ENCODE data around the gene UTP18.
"Not testable (repeated sequence)": the region's sequence is repeated elsewhere in the genome, so short reads cannot be mapped to it uniquely, and the experiment has no call there.

Gene UTP18

DNA sequence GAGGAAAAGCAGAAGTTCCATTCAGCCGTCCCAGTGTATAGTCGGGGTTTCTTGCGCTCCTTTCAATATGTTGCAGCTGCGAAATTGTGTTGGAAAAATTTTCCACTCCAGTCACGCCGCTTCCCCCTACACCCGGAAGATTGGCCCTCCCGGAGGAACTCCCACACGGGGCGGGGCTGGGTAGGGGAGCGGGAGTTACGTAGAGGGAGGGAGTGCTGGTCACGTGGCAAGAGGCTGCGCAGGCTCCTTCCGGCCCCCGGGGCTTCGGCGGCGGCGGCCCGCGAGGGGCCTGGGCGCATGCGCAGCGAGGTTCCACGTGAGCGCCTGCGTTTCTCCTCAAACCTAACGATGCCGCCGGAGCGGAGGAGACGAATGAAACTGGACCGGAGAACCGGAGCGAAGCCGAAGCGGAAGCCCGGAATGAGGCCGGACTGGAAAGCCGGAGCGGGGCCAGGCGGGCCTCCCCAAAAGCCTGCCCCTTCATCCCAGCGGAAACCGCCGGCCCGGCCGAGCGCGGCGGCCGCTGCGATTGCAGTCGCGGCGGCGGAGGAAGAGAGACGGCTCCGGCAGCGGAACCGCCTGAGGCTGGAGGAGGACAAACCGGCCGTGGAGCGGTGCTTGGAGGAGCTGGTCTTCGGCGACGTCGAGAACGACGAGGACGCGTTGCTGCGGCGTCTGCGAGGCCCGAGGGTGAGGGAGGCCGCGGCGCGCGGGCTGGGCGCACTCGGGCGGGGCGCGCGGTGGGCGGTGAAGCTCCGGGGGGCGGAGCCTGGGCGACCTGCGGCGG is at the start of gene UTP18:
Gene UTP18, plus strand, starts transcription at position 310 of the 787 bp plus-strand sequence. Its CDS starts 39 bp downstream, at position 349.
- FAIRE-seq, result no peak

DNA sequence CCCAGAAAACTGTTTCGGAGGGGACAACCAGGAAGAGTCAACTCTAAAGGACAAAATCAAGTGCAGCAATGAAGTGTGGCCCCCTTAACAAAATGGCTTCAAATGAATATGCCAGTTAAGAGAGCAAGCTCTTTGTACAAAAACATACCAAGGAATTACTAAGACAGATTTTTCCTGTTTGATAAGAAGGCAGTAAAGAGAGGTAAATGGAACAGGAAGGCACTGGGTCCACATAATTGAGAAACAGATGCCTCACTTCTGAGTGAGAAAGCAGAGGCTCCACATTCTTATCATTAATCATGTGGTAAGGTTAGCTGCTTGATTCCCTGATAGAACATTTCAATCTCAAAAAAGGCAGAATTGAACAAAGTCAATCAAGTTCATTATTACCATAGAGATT is 45.4 kb upstream of the UTP18 start:
- FAIRE-seq, result no peak

DNA sequence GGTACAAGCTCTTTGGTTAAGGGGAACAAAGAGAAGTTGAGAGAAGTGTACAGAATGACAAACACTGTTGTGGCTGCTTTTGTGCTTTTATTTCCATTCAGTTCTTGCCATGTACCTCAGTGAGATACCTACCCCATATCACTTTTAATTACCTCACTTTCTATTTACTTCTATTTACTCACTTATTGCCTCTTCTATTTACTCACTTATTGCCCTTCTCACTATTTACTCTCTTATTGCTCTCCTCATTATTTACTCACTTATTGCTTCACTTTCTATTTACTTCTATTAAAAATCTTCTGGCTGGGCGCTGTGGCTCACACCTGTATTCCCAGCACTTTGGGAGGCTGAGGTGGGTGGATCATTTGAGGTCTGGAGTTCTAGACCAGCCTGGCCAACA is 42.4 kb upstream of the UTP18 start:
- FAIRE-seq, result no peak

DNA sequence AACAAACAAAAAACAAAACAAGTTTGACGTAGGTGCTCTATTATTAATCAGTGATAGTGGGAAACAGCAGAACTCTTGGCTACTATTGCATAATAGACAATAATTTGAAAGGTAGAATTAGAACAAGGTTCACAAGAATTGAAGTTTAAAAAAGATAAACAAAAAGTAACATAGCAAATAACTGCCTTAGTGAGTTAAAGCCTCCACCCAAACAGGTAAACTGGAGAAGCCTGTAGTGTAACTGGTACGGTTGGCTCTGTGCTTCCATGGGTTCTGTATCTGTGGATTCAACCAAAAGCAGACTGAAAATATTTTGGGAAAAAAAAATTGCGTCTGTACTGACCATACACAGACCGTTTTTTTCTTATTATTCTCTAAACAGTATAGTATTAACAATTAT is 39.0 kb upstream of the UTP18 start:
- no peak for FAIRE-seq

DNA sequence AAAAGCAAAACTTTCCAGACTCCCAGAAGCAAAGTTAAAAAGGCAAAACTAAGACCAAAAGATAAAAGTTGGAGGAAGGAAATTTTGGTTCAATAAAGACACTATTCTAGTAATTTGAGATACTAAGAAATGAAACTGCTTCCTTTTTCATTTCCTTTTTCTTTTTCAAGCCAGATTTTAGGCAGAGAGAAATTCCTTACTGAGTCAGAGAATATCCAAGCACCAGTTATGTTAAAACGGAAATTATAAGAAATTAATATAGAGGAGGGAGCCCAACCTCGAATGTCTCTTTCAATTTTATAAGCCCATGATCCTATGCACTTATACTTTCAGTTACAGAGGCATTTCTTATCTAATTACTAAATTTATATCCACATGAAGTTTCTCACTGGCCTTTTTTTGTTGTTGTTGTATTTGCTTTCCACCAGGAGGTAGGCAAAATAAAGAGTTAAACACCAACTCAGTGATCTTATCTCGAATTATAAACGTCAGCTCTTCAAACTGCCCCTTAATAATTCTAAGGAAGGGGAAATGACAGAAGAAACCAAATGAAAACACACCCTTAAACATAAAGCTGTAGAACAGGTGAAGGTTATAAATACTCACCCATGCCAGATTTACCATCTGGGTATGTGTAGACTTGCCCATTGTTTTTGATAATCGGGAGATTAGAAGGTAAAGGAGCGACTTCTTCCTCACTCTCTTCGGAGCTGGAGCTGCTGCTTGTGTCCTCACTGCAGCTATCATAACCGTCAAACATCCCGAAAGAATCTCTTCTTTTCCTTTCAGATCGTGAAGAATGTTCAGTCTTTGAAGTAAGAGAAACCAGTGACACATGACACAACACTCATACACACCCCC is 35.7 kb upstream of the UTP18 start:
- no peak for FAIRE-seq

DNA sequence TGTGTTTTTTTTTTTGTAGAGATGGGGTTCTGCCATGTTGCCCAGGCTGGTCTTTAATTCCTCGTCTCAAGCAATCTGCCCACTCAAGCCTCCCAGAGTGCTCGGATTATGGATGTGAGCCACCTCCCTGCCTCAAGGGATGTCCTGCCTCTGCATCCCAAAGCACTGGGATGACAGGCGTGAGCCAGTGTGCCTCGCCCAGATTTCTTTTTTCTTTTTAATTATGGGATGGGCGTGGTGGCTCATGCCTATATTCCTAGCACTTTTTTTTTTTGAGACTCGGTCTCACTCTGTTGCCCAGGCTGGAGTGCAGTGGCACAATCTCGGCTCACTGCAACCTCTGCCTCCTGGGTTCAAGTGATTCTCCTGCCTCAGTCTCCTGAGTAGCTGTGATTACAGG is 34.8 kb upstream of the UTP18 start:
- FAIRE-seq, result not testable (repeated sequence)

DNA sequence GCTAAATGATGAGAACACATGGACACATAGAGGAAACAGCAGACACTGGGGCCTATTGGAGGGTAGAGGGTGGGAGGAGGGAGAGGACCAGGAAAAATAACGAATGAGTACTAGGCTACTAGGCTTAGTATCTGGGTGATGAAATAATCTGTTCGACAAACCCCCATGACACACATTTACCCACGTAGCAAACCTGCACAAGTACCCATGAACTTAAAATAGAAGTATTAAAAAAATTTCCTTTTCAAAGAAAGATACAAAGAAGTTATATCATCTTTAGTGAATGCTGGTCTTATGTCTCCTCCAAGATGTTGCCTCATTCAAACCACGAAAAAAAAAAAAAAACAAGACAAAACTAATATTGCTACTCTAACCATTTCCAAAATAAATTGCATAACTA is 32.2 kb upstream of the UTP18 start:
- FAIRE-seq, result no peak

DNA sequence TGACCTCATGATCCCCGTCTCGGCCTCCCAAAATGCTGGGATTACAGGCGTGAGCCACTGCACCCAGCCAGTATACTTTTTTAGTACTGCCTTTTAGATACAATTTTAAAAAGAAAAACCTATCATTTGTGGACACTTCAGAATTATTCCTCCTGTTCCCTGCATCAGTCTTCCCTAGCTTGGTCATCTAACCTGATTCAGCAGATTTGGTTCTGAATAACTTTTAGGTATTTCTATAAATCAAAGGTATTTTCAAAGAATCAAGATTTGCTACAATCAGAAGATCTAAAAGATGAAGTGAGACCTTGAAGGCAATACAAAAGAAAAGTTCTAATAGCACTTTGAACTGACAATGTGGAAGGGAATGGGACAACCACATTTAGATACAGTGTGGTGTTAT is 30.5 kb upstream of the UTP18 start:
- no peak for FAIRE-seq

DNA sequence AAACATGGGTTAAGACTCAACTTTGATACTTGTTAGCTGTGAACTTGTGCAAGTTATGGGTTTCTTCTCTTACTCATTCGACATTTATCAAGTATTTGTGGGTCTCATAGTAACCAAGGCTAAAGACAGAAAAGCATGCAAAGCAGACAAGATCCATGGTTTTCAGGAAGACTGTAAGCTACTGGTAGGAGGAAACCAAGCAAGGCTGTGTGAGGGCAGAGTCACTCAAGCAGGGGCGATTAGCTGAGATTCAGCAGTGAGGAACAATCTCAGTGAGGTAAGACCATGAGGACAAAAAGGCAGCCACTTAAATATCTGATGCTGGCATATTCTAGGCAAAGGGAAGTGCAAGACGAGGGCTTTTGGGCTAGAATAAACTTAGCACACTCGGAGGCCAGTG is 30.0 kb upstream of the UTP18 start:
- FAIRE-seq, result no peak

DNA sequence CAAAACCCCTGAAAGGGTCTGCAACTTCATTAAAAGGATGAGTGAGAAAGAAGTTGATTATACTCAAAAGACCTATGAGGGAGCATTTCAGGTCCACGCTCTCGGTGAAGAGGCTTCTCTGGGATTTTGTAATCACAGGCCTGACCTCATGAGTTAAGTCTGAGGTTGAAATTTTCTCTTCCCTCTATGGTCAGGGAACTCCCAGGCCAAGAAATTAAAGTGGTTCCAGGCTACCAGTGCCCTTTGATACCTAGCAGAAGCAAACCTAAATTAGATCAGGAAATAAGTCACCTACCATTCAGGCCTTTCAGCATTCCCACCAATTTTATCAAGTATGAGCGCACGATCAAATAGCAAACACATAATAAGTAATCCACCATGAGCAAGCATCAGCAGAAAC is 28.3 kb upstream of the UTP18 start:
- FAIRE-seq, result no peak

DNA sequence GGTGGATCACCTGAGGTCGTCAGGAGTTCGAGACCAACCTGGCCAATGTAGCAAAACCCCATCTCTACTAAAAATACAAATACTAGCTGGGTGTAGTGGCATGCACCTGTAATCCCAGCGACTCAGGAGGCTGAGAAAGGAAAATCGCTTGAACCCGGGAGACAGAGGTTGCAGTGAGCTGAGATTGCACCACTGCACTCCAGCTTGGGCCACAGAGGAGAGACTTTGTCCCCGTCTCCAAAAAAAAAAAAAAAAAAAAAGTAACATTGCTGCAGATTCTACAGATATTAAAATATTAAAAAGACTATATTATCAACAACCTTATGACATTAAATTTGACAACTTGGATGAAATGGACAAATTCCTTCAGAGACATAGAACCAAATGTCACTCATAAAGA is 26.2 kb upstream of the UTP18 start:
- no peak for FAIRE-seq

DNA sequence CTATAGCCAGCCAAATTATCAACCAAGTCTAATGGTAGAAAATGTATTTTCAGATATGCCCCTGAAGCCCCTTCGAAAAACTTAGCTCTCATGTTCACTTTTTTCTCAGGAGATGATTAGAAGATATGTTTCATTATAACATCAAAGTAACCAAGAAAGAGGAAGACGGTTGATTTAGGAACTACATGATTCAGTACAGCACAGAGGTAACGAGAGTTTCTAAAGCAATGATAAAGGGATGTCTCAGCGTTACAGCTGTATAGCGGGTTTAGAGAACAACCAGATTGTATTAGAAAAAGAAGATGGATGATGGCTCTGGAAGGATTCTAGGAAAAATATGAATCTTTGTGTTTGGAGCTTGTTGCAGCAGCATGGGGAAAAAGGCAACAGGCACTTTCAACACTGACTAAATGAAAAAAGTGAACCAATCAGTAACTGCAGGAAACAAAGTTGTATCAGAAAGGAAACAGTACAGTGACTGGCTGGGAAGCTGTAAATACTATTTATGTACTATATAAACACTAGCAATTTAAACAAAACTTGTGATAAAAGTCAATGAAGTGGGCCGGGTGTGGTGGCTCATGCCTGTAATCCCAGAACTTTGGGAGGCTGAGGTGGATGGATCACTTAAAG is 22.0 kb upstream of the UTP18 start:
- no peak for FAIRE-seq

DNA sequence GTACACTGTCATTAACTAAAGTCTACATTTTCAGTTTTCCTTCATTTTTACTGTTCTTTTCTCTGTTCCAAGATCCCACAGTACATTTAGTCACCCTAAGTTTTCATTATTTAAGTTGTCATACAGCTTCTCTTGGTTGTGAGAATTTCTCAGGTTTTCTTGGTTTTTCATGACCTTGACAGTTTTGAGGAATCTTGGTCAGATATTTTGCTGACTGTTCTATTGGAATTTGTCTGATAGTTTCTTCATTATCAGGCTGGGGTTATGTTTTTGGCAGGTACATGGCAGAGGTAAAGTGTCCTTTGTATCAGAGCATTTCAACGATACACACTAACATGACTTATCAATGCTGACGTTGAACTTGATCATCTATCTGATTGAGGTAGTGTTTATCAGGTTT is 20.1 kb upstream of the UTP18 start:
- no peak for FAIRE-seq

DNA sequence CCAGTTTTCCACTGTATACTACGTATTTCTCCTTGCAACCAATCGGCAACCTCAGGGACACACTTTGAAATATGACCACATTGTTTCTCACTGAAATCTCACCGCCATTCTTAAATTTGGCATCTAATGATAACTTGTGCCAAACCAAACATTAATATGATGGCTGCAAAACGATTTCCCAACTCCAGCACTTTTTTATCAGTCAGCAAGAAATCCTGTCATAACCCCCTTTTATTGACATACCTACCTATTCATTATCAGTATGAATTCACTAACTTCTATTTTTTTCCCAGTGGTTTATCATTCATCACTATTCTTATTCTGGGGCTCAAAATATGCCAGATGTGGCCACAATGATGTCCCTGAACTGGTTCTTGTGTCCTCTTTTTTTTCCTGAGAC is 16.3 kb upstream of the UTP18 start:
- no peak for FAIRE-seq

DNA sequence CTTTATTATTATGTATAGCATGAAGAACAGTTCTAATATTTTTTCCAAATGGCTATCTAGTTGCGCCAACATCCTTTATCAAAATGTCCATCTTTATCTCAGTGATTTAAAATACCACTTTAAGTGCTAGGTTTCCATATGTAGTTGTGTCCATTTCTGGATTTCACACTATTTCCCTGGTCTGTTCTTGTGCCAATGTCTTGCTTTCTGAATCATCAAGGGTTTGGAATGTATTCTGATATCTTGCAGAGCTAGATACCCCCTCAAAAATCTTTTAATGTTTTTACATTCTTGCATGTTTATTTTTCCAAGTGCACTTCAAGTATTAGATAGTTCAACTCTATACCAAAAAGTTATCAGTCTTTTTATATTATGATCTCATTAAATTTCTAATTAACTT is 14.8 kb upstream of the UTP18 start:
- FAIRE-seq, result no peak

DNA sequence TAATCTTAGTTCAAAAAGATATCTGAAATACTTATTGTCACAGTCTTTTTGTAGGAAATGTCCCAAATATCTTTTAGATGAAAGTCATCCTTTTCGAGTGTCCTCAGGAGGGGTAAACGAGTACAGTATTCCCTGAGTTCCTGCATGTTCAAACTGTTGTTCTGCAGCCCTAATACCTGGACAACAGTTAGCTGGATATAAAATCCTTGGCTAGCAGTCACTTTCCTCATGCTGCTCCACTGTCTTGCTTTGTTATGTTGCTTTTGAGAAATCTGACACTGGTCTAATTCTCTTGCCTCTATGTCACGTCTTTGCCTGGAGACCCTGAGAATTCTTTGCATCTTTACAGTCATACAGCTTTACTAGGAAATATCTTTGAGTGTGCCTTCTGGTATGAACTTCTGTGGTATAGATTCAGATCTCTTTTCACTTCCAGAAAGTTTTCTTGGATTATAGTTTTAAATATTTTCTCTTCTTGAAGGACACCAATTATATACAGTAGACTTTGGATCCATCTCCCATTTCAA is 10.0 kb upstream of the UTP18 start:
- no peak for FAIRE-seq

DNA sequence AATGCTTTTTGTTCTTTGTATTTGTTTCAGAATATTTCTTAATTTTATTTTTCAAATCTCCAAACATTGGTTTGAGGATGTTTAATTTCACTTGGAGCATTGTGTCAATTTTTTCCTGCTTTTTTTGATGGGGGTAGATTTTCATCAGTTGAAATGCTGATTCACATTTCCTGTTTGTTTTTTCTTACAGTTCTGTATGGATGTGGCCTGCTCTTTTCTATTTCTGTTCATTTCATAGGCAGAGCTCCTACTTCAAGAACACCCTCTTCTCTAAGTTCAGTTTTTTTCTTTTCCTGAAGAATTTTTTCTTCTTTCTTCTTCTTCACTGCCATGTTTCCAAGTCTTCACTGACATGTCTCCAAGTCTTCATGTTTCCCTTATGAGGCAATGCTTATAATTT is 9.3 kb upstream of the UTP18 start:
- no peak for FAIRE-seq

DNA sequence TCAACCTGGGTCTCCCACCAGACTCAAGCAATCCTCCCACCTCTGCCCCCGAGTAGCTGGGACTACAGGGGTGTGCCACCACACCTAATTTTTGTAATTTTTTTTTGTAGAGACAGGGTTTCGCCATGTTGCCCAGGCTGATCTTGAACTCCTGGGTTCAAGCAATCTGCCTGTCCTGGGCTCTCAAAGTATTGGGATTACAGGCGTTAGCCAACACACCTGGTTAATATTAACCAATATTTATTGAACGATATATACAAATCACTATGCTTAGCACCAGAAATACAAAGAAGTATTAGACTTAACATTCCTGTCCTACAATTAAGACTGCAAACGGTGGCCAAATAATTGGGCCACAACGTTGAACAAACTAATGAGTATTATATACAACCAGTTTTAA is 4.7 kb upstream of the UTP18 start:
- no peak for FAIRE-seq

DNA sequence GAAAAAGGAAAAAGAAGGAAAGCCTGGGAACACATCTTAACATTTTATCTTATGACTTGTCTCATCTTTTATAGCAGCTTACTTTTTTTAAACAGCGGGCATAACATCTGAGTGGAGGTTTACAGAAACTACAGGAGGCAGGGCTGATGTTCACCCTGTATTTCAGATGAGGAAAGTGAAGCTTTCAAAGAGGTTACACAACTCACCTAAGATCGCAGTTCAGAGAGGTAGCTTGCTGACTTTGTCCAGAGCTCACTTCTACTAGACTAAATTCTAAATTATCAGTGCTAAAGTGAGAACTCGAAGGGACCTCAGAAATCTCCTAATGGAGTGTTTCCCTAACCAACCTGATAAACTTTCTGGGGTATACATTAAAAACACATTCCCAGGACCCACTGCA is 4.2 kb upstream of the UTP18 start:
- no peak for FAIRE-seq

DNA sequence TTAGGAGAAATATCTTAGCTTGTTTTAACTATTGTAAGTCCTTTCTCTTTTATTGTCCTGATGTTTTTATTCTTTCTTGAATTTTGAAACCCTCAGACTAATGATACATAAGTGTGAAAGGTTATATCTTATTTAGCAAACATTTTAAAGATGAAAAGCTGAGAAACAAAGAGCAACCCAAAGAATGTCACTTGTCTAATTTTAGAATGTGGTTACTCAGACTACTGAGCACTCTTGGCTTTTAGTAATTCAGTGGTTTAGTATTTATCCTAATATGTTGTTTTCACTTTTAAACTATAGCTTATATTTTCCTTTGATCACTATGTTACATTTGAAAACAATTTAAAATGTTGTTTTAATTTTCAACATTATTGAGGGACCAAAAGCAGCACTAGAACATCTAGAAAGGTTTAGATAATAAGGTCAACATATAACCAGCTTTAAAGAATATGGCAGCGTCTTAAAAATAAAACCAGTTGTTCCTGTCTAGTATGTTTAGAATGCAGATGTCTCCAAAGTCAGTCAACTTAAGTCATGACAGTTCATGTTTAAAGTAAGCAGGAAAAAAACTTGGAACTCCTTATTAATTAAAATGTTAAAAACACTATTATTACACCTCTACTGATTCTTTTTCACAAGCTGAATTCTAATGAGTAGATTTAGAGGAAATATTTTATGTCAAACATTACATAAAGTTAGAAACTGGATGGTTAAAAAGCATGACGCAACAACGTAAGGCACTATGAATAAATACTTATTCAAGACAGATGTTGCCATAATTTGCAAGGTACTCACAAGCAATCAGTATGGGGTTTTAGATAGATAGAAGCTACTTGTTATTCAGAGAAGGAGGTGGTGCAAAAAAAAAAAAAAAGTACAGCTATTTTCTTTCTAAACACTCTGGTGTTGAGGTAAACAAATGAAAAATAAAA is 2.9 kb upstream of the UTP18 start:
- FAIRE-seq, result no peak

DNA sequence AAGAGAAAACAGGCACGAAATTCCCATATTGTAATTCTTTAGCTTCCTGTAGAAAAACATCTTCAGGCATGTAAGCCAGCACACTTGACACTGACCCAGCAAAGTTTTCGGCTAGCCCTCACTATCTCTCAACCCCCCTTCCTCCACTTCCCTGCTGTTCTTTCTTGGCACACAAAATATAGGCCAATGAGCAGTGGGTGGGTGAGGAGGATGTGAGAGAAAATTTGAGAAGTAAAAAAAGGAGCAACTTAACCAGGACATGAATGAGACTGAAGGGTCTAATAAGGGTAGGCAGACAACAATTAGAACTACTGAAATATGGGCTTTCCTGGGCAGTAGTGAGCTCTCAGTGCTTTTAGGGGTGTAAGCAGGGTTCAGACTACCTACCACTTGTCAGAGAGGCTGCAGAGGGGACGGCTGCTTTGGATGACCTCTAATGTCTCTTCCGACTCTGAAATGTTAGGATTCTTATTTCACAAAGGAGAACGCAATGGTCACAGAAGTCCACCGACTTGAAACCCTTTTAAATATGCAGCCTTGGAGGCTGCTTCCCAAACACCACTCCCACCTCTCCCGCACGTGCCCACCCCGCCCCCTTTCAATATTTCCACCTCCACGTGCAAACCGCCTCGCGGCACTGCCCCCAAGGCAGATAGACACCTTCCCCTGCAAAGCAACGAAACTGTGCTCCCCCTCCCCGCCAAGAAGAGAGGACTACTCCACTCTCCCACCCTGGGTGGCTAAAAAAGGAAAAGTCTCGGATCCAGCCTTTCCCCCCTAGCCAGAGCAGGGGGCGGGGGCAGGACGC is 1.4 kb upstream of the UTP18 start:
- no peak for FAIRE-seq
